Neural cell (in vitro differentiated cells): Measurements from ENCODE around the gene PRKCQ. TPM values are rescaled to one million over a fixed set of nuclear protein-coding genes. Genes with fewer than 3 reads are reported as not detected.

Source experiments
- H2AFZ ChIP-seq: fragments of 200-600, 300-800 bp; sonication (generic), shearing (Covaris generic); 2 replicates; pipeline ENCODE4 v1.6.0; 2014; ENCODE audit warnings: low read depth, mild to moderate bottlenecking, antibody characterized with exemption, low read length, moderate library complexity
- H3F3A ChIP-seq: fragments of 200-600 bp; shearing (Covaris generic); 2 replicates; pipeline ENCODE4 v1.6.1; 2016; ENCODE audit warnings: mild to moderate bottlenecking, moderate library complexity, mixed read lengths, antibody characterized with exemption, low read length; ENCODE audit not compliant: insufficient read depth, poor library complexity, severe bottlenecking
- H3K27ac ChIP-seq: fragments of 200-600, 300-800 bp; sonication (generic), shearing (Covaris generic); 2 replicates; pipeline ENCODE4 v1.5.1; 2014; ENCODE audit warnings: mild to moderate bottlenecking, low read length, moderate library complexity
- H3K27me3 ChIP-seq: fragments of 300-800, 200-600 bp; sonication (generic), shearing (Covaris generic); 2 replicates; pipeline ENCODE4 v1.6.0; 2014; ENCODE audit warnings: mild to moderate bottlenecking, low read depth, low read length, moderate library complexity; ENCODE audit not compliant: insufficient read depth
- H3K36me3 ChIP-seq: fragments of 300-800, 200-600 bp; sonication (generic), shearing (Covaris generic); 2 replicates; pipeline ENCODE4 v1.5.1; 2014; ENCODE audit warnings: mild to moderate bottlenecking, antibody characterized with exemption, low read length, moderate library complexity; ENCODE audit not compliant: insufficient read depth
- H3K4me2 ChIP-seq: fragments of 300-800, 200-600 bp; sonication (generic), shearing (Covaris generic); 2 replicates; pipeline ENCODE4 v1.6.0; 2014; ENCODE audit warnings: mild to moderate bottlenecking, low read length
- H3K4me3 ChIP-seq: fragments of 300-800, 200-600 bp; sonication (generic), shearing (Covaris generic); 2 replicates; pipeline ENCODE4 v1.5.1; 2014; ENCODE audit warnings: mild to moderate bottlenecking, low read length, moderate library complexity
- H3K79me2 ChIP-seq: fragments of 200-600 bp; shearing (Covaris generic); replicated peaks from 2 replicates; pipeline ENCODE4 v1.6.0; 2014; ENCODE audit warnings: mild to moderate bottlenecking, low read length, moderate library complexity; ENCODE audit not compliant: insufficient read depth
- H3K9ac ChIP-seq: fragments of 300-800, 200-600 bp; sonication (generic), shearing (Covaris generic); 2 replicates; pipeline ENCODE4 v1.6.1; 2016; ENCODE audit warnings: mild to moderate bottlenecking, low read length, mixed read lengths
- H3K9me2 ChIP-seq: fragments of 200-600 bp; shearing (Covaris generic); 2 replicates; pipeline ENCODE4 v1.6.1; 2016; ENCODE audit warnings: mild to moderate bottlenecking, low read length, mixed read lengths; ENCODE audit not compliant: insufficient read depth
- H3K9me3 ChIP-seq: fragments of 200-600, 300-800 bp; sonication (generic), shearing (Covaris generic); 2 replicates; pipeline ENCODE4 v1.6.1; 2016; ENCODE audit warnings: mild to moderate bottlenecking, mixed run types, low read length, moderate library complexity, mixed read lengths
- H4K20me1 ChIP-seq: fragments of 200-600 bp; shearing (Covaris generic); 2 replicates; pipeline ENCODE4 v1.6.1; 2016; ENCODE audit warnings: mild to moderate bottlenecking, mixed run types; ENCODE audit not compliant: insufficient read depth
- EP300 ChIP-seq: fragments of 450-650 bp; conservative IDR thresholded peaks from 2 replicates; pipeline ENCODE4 v1.6.1; 2014; ENCODE audit warnings: antibody characterized with exemption, mild to moderate bottlenecking, moderate library complexity; ENCODE audit not compliant: poor library complexity, severe bottlenecking
- EZH2 ChIP-seq: fragments of 200-600, 300-800 bp; shearing (Covaris generic), sonication (generic); IDR thresholded peaks from 2 replicates; pipeline ENCODE4 v1.6.1; 2014; ENCODE audit warnings: antibody characterized with exemption, low read length, borderline replicate concordance, mild to moderate bottlenecking; ENCODE audit not compliant: insufficient read depth, poor library complexity, severe bottlenecking
- MXI1 ChIP-seq: fragments of 450-650 bp; conservative IDR thresholded peaks from 2 replicates; pipeline ENCODE4 v1.6.1; 2014; ENCODE audit warnings: antibody characterized with exemption, mild to moderate bottlenecking; ENCODE audit not compliant: poor library complexity, severe bottlenecking
- POLR2AphosphoS5 ChIP-seq: IDR thresholded peaks from 2 replicates; pipeline ENCODE4 v1.6.1; 2012
- RAD21 ChIP-seq: fragments of 450-650 bp; conservative IDR thresholded peaks from 2 replicates; pipeline ENCODE4 v1.6.1; 2014; ENCODE audit warnings: antibody characterized with exemption, mild to moderate bottlenecking, moderate library complexity
- SMC3 ChIP-seq: fragments of 450-650 bp; conservative IDR thresholded peaks from 2 replicates; pipeline ENCODE4 v1.6.1; 2014; ENCODE audit warnings: antibody characterized with exemption, mild to moderate bottlenecking, moderate library complexity; ENCODE audit not compliant: poor library complexity
- TAF1 ChIP-seq: IDR thresholded peaks from 2 replicates; pipeline ENCODE4 v1.6.1; 2012; ENCODE audit warnings: low read depth
- polyA plus RNA-seq: library from polyadenylated mRNA; depleted of rRNA; stranded (reverse); fragments of >200 nt; gene quantifications from 2 replicates; pipeline ENCODE4 v1.2.3, GENCODE V29; 2014
- TF ChIP-seq, protein P1 (sequence below): fragments of 450-650 bp; IDR thresholded peaks from 2 replicates; pipeline ENCODE4 v1.5.1; 2014; ENCODE audit warnings: antibody characterized with exemption, mild to moderate bottlenecking, moderate library complexity; ENCODE audit not compliant: poor library complexity, severe bottlenecking
- TF ChIP-seq, protein P2 (sequence below): IDR thresholded peaks from 2 replicates; pipeline ENCODE4 v1.6.1; 2012; ENCODE audit warnings: borderline replicate concordance

The PRKCQ gene
- polyA plus RNA-seq, 1 donor from 2014 or later = 0.61 TPM

DNA sequence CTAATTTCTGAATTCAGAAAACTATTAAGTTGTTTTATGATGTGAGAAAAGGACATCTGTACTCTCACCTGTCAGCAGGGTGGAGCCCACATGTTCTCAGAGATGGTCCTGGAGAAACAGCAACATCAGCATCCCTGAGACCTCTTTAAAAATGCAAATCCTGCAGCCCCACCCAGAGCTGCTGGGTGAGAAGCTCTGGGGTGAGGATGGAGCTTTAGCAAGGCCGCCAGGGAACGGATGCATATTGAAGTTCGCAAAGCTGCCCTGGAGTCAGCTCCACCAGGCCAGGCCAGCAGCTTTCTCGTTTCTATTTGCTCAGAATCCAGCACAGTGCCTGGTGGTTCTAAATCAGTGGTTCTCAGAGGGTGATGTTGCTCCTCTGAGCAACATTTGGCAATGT lies 49.1 kb downstream of the PRKCQ start:
- Histone ChIP-seq H3K27ac (no peak overlapping the region), H3K36me3 (no peaks in the 10 kb centered on the region), H3K4me2 (no peak overlapping the region), H3K9ac (no peak overlapping the region), H2AFZ (no peak overlapping the region), H3F3A (no peaks in the 10 kb centered on the region), H3K9me2 (no peaks in the 10 kb centered on the region), H3K27me3 (no peaks in the 10 kb centered on the region), H4K20me1 (no peaks in the 10 kb centered on the region), H3K79me2 (no peaks in the 10 kb centered on the region), H3K4me3 (no peak overlapping the region), H3K9me3 (no peaks in the 10 kb centered on the region)
- TF ChIP-seq EP300 (no peak), RAD21 (no peak), TAF1 (no peak), POLR2AphosphoS5 (no peak), MXI1 (no peak), EZH2 (no peak), SMC3 (no peak)
- TF ChIP-seq, protein P1, sequence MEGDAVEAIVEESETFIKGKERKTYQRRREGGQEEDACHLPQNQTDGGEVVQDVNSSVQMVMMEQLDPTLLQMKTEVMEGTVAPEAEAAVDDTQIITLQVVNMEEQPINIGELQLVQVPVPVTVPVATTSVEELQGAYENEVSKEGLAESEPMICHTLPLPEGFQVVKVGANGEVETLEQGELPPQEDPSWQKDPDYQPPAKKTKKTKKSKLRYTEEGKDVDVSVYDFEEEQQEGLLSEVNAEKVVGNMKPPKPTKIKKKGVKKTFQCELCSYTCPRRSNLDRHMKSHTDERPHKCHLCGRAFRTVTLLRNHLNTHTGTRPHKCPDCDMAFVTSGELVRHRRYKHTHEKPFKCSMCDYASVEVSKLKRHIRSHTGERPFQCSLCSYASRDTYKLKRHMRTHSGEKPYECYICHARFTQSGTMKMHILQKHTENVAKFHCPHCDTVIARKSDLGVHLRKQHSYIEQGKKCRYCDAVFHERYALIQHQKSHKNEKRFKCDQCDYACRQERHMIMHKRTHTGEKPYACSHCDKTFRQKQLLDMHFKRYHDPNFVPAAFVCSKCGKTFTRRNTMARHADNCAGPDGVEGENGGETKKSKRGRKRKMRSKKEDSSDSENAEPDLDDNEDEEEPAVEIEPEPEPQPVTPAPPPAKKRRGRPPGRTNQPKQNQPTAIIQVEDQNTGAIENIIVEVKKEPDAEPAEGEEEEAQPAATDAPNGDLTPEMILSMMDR = no peak
- TF ChIP-seq, protein P2, sequence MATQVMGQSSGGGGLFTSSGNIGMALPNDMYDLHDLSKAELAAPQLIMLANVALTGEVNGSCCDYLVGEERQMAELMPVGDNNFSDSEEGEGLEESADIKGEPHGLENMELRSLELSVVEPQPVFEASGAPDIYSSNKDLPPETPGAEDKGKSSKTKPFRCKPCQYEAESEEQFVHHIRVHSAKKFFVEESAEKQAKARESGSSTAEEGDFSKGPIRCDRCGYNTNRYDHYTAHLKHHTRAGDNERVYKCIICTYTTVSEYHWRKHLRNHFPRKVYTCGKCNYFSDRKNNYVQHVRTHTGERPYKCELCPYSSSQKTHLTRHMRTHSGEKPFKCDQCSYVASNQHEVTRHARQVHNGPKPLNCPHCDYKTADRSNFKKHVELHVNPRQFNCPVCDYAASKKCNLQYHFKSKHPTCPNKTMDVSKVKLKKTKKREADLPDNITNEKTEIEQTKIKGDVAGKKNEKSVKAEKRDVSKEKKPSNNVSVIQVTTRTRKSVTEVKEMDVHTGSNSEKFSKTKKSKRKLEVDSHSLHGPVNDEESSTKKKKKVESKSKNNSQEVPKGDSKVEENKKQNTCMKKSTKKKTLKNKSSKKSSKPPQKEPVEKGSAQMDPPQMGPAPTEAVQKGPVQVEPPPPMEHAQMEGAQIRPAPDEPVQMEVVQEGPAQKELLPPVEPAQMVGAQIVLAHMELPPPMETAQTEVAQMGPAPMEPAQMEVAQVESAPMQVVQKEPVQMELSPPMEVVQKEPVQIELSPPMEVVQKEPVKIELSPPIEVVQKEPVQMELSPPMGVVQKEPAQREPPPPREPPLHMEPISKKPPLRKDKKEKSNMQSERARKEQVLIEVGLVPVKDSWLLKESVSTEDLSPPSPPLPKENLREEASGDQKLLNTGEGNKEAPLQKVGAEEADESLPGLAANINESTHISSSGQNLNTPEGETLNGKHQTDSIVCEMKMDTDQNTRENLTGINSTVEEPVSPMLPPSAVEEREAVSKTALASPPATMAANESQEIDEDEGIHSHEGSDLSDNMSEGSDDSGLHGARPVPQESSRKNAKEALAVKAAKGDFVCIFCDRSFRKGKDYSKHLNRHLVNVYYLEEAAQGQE = no peak

DNA sequence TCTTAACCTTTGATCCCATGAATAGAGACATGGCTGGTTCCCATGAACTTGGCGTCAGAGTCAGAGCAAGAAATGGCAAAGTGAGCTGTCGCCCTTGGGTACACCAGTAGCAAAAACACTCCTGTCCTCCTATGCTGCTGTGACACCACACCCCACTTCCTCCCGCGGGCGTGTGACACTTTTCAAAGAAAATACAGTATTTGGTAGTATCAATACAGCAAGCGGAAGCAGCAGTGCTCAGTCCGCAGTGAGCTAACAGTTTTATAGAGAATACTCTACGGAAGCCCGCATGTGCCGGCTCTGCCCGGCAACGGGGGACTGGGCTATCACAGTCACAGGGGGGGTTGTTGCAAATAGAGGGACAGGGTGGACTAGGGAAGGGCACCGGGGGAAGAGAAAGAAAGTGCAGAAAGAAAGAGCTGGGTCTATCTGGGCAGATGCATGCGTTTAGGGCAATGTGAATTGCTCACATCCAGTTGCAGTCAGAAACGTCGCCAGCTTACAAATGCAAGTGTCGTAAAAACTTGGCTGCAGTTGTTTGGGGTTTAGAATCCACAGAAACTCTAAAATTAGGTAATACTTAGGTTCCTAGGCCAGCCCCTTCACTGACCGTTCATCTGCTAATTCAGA lies 49.8 kb downstream of the PRKCQ start:
- no peak overlapping the region for H3K27ac ChIP-seq
- H3K36me3 ChIP-seq = no peaks in the 10 kb centered on the region
- no peaks in the 10 kb centered on the region for H3K27me3 ChIP-seq
- H3K79me2 ChIP-seq = no peaks in the 10 kb centered on the region
- no peaks in the 10 kb centered on the region for H3K9me3 ChIP-seq
- H3K4me3 ChIP-seq = no peak overlapping the region
- H3F3A ChIP-seq = no peaks in the 10 kb centered on the region
- no peaks in the 10 kb centered on the region for H3K9me2 ChIP-seq
- TF ChIP-seq SMC3 = no peak
- TF ChIP-seq, protein P2 = no peak
- TF ChIP-seq POLR2AphosphoS5 = no peak
- TF ChIP-seq EZH2 = no peak
- no peak for TF ChIP-seq MXI1
- TF ChIP-seq TAF1 = no peak
- no peak for TF ChIP-seq RAD21
- no peak for TF ChIP-seq EP300
- TF ChIP-seq, protein P1 = no peak
- H2AFZ ChIP-seq = no peak overlapping the region
- no peaks in the 10 kb centered on the region for H4K20me1 ChIP-seq
- H3K9ac ChIP-seq = no peak overlapping the region
- H3K4me2 ChIP-seq = no peak overlapping the region
